Activated CD8-positive, alpha-beta memory T cell treated with anti-CD3 and anti-CD28 coated beads, Interleukin-2, amount 50 U/mL, for 24 hours (primary cell): ENCODE measurements around the gene C2CD3.

Source experiments
- DNase-seq: peaks from one replicate; pipeline ENCODE4 v3.0.0-alpha.2; 2020; ENCODE audit errors: extremely low read depth

The C2CD3 gene

GRCh38 chr11:74170694-74171629, at the start of gene C2CD3, which contains the start of gene PPME1:
TSS of gene C2CD3 (minus strand) at chr11:74171002. CDS start at chr11:74170792, 210 bp downstream.
TSS of gene PPME1 (plus strand) at chr11:74171289. CDS start at chr11:74171422, 133 bp downstream.
- peak; percentile 94 for DNase-seq

GRCh38 chr11:74220376-74220775, 49.6 kb upstream of the C2CD3 start:
- no peak for DNase-seq

- no peak for DNase-seq
Measured at GRCh38 chr11:74212533-74212932, 41.7 kb upstream of the C2CD3 start.

- DNase-seq = no peak
Measured at GRCh38 chr11:74208507-74208906, 37.7 kb upstream of the C2CD3 start.

GRCh38 chr11:74206746-74207145, 35.9 kb upstream of the C2CD3 start:
- DNase-seq = no peak

GRCh38 chr11:74205181-74205580, 34.4 kb upstream of the C2CD3 start:
- DNase-seq = no peak

- no peak for DNase-seq
Measured at GRCh38 chr11:74204701-74205100, 33.9 kb upstream of the C2CD3 start.

- DNase-seq = no peak
Measured at GRCh38 chr11:74203966-74204365, 33.2 kb upstream of the C2CD3 start.

GRCh38 chr11:74196781-74197486, 26.1 kb upstream of the C2CD3 start:
- no peak for DNase-seq

GRCh38 chr11:74195828-74196227, 25.0 kb upstream of the C2CD3 start:
- DNase-seq = no peak

- no peak for DNase-seq
Measured at GRCh38 chr11:74185695-74186094, 14.9 kb upstream of the C2CD3 start.

- no peak for DNase-seq
Measured at GRCh38 chr11:74185285-74185684, 14.5 kb upstream of the C2CD3 start.

- no peak for DNase-seq
Measured at GRCh38 chr11:74182635-74183034, 11.8 kb upstream of the C2CD3 start.

- DNase-seq = no peak
Measured at GRCh38 chr11:74179234-74180052, 8.6 kb upstream of the C2CD3 start.

GRCh38 chr11:74175920-74176319, 5.1 kb upstream of the C2CD3 start:
- no peak for DNase-seq

- no peak for DNase-seq
Measured at GRCh38 chr11:74171997-74172396, 1.2 kb upstream of the C2CD3 start.

- DNase-seq = no peak
Measured at GRCh38 chr11:74171630-74171968, 797 bp upstream of the C2CD3 start.

- no peak for DNase-seq
Measured at GRCh38 chr11:74169738-74170458, 904 bp downstream of the C2CD3 start.

- no peak for DNase-seq
Measured at GRCh38 chr11:74168838-74169237, 2.0 kb downstream of the C2CD3 start.

- DNase-seq = no peak
Measured at GRCh38 chr11:74162681-74163467, 7.9 kb downstream of the C2CD3 start.

- DNase-seq = no peak
Measured at GRCh38 chr11:74159642-74160041, 11.2 kb downstream of the C2CD3 start.
